H9 (cell line): ENCODE results near the gene MUSTN1. TPM values are rescaled to one million over a fixed set of nuclear protein-coding genes. Genes with fewer than 3 reads are reported as not detected.

Source experiments
- DNase-seq: peaks from one replicate; pipeline ENCODE4 v3.0.0-alpha.2; 2017
- H2AFZ ChIP-seq: one replicate; pipeline ENCODE4 v1.6.1; 2013; ENCODE audit warnings: mild to moderate bottlenecking, low read length, control low read depth, moderate library complexity
- H2AK5ac ChIP-seq: 2 replicates; pipeline ENCODE4 v1.6.1; 2013; ENCODE audit warnings: low read length, control low read depth, mixed read lengths; ENCODE audit not compliant: insufficient read length
- H2BK120ac ChIP-seq: one replicate; pipeline ENCODE4 v1.6.1; 2013; ENCODE audit warnings: low read depth, mild to moderate bottlenecking, low read length, control low read depth, inconsistent platforms; ENCODE audit not compliant: poor library complexity, severe bottlenecking
- H2BK12ac ChIP-seq: 2 replicates; pipeline ENCODE4 v1.6.1; 2013; ENCODE audit warnings: low read length, control low read depth, mixed read lengths, low read depth; ENCODE audit not compliant: insufficient read length
- H2BK15ac ChIP-seq: 2 replicates; pipeline ENCODE4 v1.6.1; 2013; ENCODE audit warnings: low read depth, low read length, control low read depth
- H2BK20ac ChIP-seq: one replicate; pipeline ENCODE4 v1.6.1; 2013; ENCODE audit warnings: low read depth, mild to moderate bottlenecking, low read length, control low read depth, inconsistent platforms; ENCODE audit not compliant: poor library complexity, severe bottlenecking
- H2BK5ac ChIP-seq: 2 replicates; pipeline ENCODE4 v1.6.1; 2013; ENCODE audit warnings: low read length, control low read depth, mixed read lengths; ENCODE audit not compliant: insufficient read length
- H3K14ac ChIP-seq: 2 replicates; pipeline ENCODE4 v1.6.1; 2013; ENCODE audit warnings: low read length, control low read depth; ENCODE audit not compliant: insufficient read depth
- H3K18ac ChIP-seq: 2 replicates; pipeline ENCODE4 v1.6.1; 2013; ENCODE audit warnings: low read depth, mild to moderate bottlenecking, mixed read lengths, low read length, control low read depth; ENCODE audit not compliant: insufficient read length
- H3K23ac ChIP-seq: 2 replicates; pipeline ENCODE4 v1.6.1; 2013; ENCODE audit warnings: low read length, control low read depth, mixed read lengths, low read depth; ENCODE audit not compliant: insufficient read length
- H3K23me2 ChIP-seq: 2 replicates; pipeline ENCODE4 v1.6.1; 2013; ENCODE audit warnings: low read depth, mild to moderate bottlenecking, mixed read lengths, low read length, control low read depth; ENCODE audit not compliant: insufficient read length, poor library complexity, severe bottlenecking
- H3K27ac ChIP-seq: 2 replicates; pipeline ENCODE4 v1.5.1; 2013; ENCODE audit warnings: low read length, control low read depth, mixed read lengths, low read depth; ENCODE audit not compliant: insufficient read length
- H3K27me3 ChIP-seq: 2 replicates; pipeline ENCODE4 v1.6.1; 2013; ENCODE audit warnings: low read length, control low read depth, inconsistent platforms; ENCODE audit not compliant: insufficient read depth
- H3K4ac ChIP-seq: 2 replicates; pipeline ENCODE4 v1.6.1; 2013; ENCODE audit warnings: low read depth, mild to moderate bottlenecking, control low read depth, inconsistent platforms, low read length, moderate library complexity
- H3K4me1 ChIP-seq: 2 replicates; pipeline ENCODE4 v1.6.1; 2013; ENCODE audit warnings: low read length, control low read depth, inconsistent platforms; ENCODE audit not compliant: insufficient read depth
- H3K4me2 ChIP-seq: 2 replicates; pipeline ENCODE4 v1.6.1; 2013; ENCODE audit warnings: low read length, control low read depth, mixed read lengths; ENCODE audit not compliant: insufficient read length, insufficient read depth
- H3K56ac ChIP-seq: 2 replicates; pipeline ENCODE4 v1.6.1; 2013; ENCODE audit warnings: low read depth, mild to moderate bottlenecking, mixed read lengths, low read length, control low read depth; ENCODE audit not compliant: insufficient read length
- H3K79me1 ChIP-seq: 2 replicates; pipeline ENCODE4 v1.6.1; 2013; ENCODE audit warnings: low read depth, mild to moderate bottlenecking, moderate library complexity, low read length, control low read depth, inconsistent platforms; ENCODE audit not compliant: insufficient read depth, poor library complexity, severe bottlenecking
- H3K79me2 ChIP-seq: 2 replicates; pipeline ENCODE4 v1.6.1; 2013; ENCODE audit warnings: low read length, control low read depth, inconsistent platforms; ENCODE audit not compliant: insufficient read depth
- H3K9ac ChIP-seq: 2 replicates; pipeline ENCODE4 v1.6.1; 2013; ENCODE audit warnings: low read length, control low read depth, mixed read lengths; ENCODE audit not compliant: insufficient read length; ENCODE audit errors: extremely low read depth
- H3K9me3 ChIP-seq: one replicate; pipeline ENCODE4 v1.6.1; 2013; ENCODE audit warnings: low read depth, low read length, inconsistent platforms; ENCODE audit not compliant: control insufficient read depth
- H3T11ph ChIP-seq: one replicate; pipeline ENCODE4 v1.6.1; 2013; ENCODE audit warnings: mild to moderate bottlenecking, low read length, control low read depth, inconsistent platforms
- H4K20me1 ChIP-seq: one replicate; pipeline ENCODE4 v1.6.1; 2013; ENCODE audit not compliant: control insufficient read depth, insufficient read length, insufficient read depth
- H4K5ac ChIP-seq: 2 replicates; pipeline ENCODE4 v1.6.1; 2013; ENCODE audit warnings: low read depth, mild to moderate bottlenecking, mixed read lengths, low read length, control low read depth; ENCODE audit not compliant: insufficient read length
- H4K8ac ChIP-seq: replicated peaks from 2 replicates; pipeline ENCODE4 v1.6.1; 2013; ENCODE audit warnings: low read length, control low read depth, mixed read lengths, low read depth; ENCODE audit not compliant: insufficient read length
- H4K91ac ChIP-seq: 2 replicates; pipeline ENCODE4 v1.6.1; 2013; ENCODE audit warnings: low read depth, mild to moderate bottlenecking, moderate library complexity, mixed read lengths, low read length, control low read depth; ENCODE audit not compliant: insufficient read length
- H3K27ac Mint-ChIP-seq, 3 experiments: 2 replicates in 2 of 3; 3 replicates in 1 of 3; pipeline ENCODE4 v1.8.0; 2020 to 2021; ENCODE audit warnings: mixed read lengths in 3 of 3, mild to moderate bottlenecking in 1 of 3, moderate library complexity in 1 of 3
- H3K27me3 Mint-ChIP-seq: 2 replicates; pipeline ENCODE4 v1.8.0; 2021; ENCODE audit warnings: low read depth, mild to moderate bottlenecking, moderate library complexity, mixed read lengths
- H3K36me3 Mint-ChIP-seq, 3 experiments: 2 replicates in 2 of 3; 3 replicates in 1 of 3; pipeline ENCODE4 v1.8.0; 2020 to 2021; ENCODE audit warnings: low read depth in 3 of 3, mixed read lengths in 3 of 3; ENCODE audit not compliant: insufficient read depth in 1 of 3
- H3K4me1 Mint-ChIP-seq, 2 experiments: 2 replicates each; pipeline ENCODE4 v1.8.0; 2020; ENCODE audit warnings: mixed read lengths in 2 of 2
- H3K4me3 Mint-ChIP-seq, 2 experiments: 2 replicates in 1 of 2; 3 replicates in 1 of 2; pipeline ENCODE4 v1.8.0; 2020 to 2021; ENCODE audit warnings: mild to moderate bottlenecking in 2 of 2, mixed read lengths in 2 of 2, moderate library complexity in 1 of 2
- H3K9me3 Mint-ChIP-seq, 2 experiments: 2 replicates in 1 of 2; 3 replicates in 1 of 2; pipeline ENCODE4 v1.8.0; 2020; ENCODE audit warnings: mild to moderate bottlenecking in 2 of 2, mixed read lengths in 2 of 2, moderate library complexity in 1 of 2
- WGBS: extraction: QIAGEN DNeasy Blood & Tissue Kit; methylation state at CpG from one replicate; pipeline ENCODE4 v1.1.7; 2013; ENCODE audit warnings: missing lambda C conversion rate, low lambda C conversion rate, mixed read lengths; ENCODE audit not compliant: insufficient read length; ENCODE audit errors: extremely low coverage; 5-methylcytosine and 5-hydroxymethylcytosine counted together
- total RNA-seq: library from RNA; stranded (reverse); gene quantifications from 2 replicates; pipeline ENCODE4 v1.2.1, GENCODE V29; 2021
- TF ChIP-seq, protein P1 (sequence below): fragments of 200-600 bp; sonication (generic); conservative IDR thresholded peaks from 3 replicates; pipeline ENCODE4 v1.8.0; 2021; ENCODE audit warnings: antibody characterized with exemption, mild to moderate bottlenecking

MUSTN1 gene
- total RNA-seq, 1 experiment from 2014 or later: 0.72 TPM

GRCh38 chr3:52791928-52792327 lies 42.9 kb downstream of the MUSTN1 start:
- Histone ChIP-seq H3K27ac (no peak overlapping the region), H4K8ac (no peak overlapping the region), H2BK15ac (no peak overlapping the region), H3K9me3 (no peaks in the 10 kb centered on the region), H2BK20ac (no peak overlapping the region), H3T11ph (no peak overlapping the region), H2AFZ (no peak overlapping the region), H3K4ac (no peak overlapping the region), H2BK12ac (no peak overlapping the region), H3K23ac (no peak overlapping the region), H4K5ac (no peak overlapping the region), H3K4me2 (no peak overlapping the region), H4K91ac (no peak overlapping the region), H2AK5ac (no peak overlapping the region), H3K79me1 (no peaks in the 10 kb centered on the region), H3K79me2 (no peaks in the 10 kb centered on the region), H3K23me2 (no peaks in the 10 kb centered on the region), H3K14ac (no peak overlapping the region), H3K56ac (no peak overlapping the region), H3K27me3 (no peaks in the 10 kb centered on the region), H2BK5ac (no peak overlapping the region), H3K9ac (no peak overlapping the region), H2BK120ac (no peak overlapping the region), H3K18ac (no peak overlapping the region), H4K20me1 (no peaks in the 10 kb centered on the region), H3K4me1 (no peaks in the 10 kb centered on the region)
- no peak overlapping the region for H3K4me3 Mint-ChIP-seq
- no peak for DNase-seq
- H3K27me3 Mint-ChIP-seq: peaks cover 2% of the 10 kb centered on the region
- H3K9me3 Mint-ChIP-seq: no peaks in the 10 kb centered on the region; a peak in 1 of 5 replicates
- no peaks in the 10 kb centered on the region; a peak in 1 of 7 replicates for H3K36me3 Mint-ChIP-seq
- WGBS: no CpG with 5 or more reads among the region's 4 CpGs
- peak overlapping the region in 1 of 3 experiments; percentile 48; a peak in 2 of 7 replicates for H3K27ac Mint-ChIP-seq
- TF ChIP-seq, protein P1, sequence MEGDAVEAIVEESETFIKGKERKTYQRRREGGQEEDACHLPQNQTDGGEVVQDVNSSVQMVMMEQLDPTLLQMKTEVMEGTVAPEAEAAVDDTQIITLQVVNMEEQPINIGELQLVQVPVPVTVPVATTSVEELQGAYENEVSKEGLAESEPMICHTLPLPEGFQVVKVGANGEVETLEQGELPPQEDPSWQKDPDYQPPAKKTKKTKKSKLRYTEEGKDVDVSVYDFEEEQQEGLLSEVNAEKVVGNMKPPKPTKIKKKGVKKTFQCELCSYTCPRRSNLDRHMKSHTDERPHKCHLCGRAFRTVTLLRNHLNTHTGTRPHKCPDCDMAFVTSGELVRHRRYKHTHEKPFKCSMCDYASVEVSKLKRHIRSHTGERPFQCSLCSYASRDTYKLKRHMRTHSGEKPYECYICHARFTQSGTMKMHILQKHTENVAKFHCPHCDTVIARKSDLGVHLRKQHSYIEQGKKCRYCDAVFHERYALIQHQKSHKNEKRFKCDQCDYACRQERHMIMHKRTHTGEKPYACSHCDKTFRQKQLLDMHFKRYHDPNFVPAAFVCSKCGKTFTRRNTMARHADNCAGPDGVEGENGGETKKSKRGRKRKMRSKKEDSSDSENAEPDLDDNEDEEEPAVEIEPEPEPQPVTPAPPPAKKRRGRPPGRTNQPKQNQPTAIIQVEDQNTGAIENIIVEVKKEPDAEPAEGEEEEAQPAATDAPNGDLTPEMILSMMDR: no peak
- no peaks in the 10 kb centered on the region for H3K4me1 Mint-ChIP-seq
